GM18870 (cell line): Measurements from ENCODE around the gene OGDH.

Experiments used
- ATAC-seq: cut with Tn5 transposase; IDR thresholded peaks from one replicate; pipeline ENCODE4 v1.9.1; 2021; ENCODE audit warnings: moderate library complexity; ENCODE audit not compliant: unreplicated experiment

The OGDH gene

DNA sequence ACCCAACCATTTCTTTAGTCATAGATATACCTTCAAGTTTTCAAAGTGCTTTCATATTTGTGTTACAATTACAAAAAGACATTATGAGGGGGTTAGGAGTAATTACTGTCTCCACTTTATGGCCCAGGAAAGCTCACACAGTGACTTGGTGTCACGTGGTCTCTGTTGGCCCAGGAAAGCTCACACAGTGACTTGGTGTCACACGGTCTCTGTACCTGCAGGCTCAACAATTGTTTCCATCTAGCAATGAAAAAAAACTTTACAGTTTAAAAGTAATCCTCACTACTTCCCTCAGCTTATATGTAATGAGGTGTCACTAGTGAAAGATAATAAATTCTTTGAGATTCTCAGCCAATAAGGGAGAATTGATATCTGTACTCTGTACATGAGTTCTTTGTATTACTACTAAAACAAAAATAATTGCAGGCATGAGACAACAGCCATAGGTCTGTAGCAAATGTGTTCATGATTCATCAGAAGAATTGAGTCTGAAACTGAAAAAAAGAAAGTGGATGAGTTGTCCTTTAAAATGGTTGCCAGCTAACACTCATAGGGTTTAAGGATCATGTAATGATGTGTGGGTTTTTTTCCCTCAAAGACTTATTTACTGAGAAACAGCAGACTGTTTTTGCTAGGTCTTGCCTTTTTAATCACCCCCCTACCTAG lies 10.9 kb downstream of the OGDH start:
- ATAC-seq = peak; percentile 56

DNA sequence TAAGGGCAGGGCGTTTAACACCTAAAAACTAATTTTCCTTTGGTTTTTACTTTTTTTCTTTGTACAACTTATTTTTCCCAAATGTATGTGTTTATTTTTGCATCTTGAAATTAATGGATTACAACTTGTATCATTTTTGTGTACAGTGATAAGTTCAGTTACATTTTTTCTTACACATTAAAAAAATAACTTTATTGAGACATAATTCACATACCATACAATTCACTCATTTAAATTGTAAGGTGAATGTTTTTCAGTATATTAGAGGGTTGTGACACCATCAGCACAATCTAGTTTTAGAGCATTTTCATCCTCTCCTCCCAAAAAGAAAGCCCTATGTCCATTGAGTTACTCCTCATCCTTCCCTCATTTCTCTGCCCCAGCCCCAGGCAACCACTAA lies 11.6 kb downstream of the OGDH start:
- no peak for ATAC-seq

DNA sequence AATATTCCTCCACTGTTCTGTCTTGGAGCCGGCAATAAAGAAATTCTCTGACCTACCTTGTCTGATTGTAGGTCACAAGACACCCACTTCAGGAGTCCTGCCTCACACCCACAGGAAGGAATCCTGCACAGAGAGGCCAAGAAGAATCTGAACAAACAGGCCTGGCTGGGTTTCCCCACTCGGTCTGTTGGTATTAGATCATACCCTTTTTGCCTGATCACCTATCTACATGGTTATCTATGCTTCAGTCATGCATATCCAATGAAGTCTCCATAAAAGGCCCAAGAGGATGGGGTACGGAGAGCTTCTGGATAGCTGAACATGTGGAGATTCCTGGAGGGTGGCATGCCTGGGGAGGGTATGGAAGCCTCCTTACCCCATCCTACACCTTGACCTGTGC lies 12.3 kb downstream of the OGDH start:
- no peak for ATAC-seq

DNA sequence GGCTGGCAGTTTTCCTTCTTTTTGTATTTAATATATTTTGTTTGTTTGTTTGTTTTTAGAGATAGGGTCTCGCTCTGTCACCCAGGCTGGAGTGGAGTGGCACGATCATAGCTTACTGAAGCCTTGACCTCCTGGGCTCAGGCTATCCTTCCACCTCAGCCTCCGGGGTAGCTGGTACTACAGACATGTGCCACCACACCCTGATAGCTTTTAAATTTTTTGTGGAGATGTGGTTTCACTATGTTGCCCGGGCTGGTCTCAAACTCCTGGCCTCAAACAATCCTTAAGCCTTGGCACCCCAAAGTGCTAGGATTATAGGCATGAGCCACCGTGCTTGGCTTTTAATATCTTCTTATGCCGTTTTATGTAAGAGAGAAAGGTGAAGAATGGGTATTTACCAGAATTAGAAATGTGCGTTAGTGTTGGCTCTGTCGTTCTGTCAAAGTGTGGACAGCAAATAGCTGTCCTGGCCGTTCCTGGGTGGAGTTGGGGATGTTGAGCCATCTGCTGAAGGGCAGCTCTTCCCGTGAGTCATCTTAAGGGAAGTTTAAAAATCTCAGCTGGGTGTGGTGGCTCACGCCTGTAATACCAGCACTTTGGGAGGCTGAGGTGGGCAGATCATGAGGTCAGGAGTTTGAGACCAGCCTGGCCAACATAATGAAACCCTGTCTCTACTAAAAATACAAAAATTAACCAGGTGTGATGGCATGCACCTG lies 14.8 kb downstream of the OGDH start:
- no peak for ATAC-seq

DNA sequence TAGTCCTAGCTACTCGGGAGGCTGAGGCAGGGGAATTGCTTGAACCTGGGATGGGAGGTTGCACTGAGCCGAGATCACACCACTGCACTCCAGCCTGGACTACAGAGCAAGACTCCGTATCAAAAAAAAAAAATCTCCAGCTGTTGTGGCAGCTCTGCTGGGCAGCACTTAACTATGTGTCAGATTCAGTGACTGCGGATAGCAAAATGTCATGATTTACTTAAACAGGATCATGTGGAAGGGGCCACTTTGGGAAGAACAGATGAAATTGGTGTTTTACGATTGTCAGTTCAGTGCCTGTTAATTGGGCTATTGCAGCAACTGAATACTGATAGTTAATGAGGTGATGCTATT lies 15.3 kb downstream of the OGDH start:
- ATAC-seq = no peak

DNA sequence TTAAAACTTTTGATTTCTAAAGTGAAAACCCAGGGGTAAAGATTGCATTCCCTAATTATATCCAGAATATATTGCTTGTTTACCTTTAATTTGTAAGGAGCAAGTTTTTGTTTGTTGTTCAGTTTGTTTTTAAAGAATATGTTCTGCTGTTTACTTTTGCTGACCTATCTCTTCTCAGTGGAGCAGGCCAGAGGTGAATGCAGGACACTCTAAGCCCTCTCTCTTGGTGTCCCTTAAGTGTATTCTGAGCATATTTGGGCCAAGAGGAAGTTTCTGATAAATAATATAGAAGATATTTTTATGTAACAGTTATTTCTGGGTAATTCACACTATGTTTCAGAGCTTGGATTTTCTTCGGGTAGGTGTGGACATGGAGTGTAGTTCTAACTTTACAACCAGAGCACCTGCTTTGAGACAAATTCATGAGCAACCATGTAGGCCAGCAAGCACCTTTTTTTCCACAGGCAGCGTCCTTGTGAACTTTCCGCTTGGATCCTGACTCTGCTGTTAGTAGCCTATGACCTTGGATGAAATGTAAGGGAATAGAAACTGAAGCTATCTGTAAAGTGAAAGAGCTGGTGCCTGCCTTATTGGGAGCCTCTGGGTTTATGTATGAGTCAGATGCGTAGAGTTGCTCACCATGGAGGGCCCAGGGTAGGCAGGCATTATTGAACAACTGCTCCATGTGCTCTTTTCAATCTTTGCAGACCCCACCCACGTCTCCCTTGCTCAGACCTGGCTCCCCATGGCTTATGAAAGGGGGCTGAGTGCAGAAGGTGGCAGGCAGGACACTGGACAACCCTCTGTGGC lies 16.1 kb downstream of the OGDH start:
- ATAC-seq = peak; percentile 66

DNA sequence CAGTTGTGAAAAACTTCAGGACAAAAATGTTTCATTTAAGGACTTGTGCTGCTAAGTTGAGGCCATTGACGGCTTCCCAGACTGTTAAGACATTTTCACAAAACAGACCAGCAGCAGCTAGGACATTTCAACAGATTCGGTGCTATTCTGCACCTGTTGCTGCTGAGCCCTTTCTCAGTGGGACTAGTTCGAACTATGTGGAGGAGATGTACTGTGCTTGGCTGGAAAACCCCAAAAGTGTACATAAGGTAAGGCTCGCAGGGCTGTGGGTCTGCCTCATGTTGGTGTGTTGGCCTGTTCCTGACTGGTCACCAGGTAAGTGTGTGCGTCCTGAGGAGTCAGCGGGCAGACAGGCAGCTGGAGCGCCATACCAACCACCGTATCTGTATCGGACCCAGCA lies 17.9 kb downstream of the OGDH start:
- ATAC-seq = no peak

DNA sequence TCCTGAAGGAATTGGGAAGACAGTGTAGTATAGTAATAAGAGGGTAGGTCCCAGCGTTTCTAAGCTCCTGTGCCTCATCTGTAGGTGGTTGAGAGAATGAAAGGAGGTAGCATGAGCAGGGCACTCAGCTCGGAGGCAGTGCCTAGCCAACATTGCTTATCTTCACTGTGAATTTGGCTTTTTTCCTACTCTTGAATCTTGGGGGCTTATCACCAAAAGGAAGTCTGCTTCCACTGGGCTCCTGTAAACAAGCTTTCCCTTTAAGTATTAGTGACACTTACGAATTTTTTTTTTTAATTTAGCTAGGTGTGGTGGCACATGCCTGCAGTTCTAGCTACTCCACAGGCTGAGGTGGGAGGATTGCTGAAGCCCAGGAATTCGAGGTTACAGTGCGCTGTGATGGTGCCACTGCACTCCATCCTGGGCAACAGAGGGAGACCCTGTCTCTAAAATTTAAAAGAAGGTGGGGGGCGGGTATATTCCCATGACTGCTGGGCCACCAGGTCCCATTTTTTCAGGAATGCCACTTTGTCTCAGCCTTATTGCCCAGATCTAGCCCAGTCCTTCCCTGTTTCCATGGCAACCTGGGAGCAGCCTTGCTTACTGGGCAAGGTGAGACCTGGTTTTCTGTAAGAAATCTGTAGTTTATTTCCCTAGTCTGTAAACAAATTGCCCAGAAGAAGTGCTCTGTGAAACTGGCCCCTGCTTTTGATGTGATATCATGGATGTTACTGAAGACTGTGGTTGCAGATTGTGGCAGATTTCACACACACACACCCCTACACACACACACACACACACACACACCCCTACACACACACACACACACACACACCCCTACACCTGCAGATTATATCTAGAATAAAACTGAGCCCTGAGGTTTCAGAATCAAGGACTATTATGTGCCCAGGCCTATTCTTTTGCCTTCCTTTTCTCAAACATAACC lies 19.4 kb downstream of the OGDH start:
- no peak for ATAC-seq

DNA sequence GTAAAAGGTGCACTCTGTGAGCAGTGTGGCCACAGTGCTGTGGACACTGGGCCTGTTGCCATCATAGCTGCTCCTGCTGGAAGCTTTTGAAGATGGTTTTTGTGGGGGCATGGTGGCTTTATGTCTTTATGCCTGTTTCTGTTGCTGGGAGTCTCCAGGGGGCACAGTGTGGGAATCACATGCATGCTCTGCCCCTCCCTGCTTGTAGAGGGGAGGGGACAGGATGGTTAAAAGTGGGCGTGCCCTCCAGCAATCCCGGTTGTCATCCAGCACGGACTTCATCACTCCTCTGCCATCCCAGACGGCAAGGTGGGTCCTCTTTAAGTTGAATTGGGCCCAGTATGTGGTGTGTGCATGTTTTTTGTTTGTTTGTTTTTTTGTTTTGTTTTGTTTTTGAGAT lies 20.2 kb downstream of the OGDH start:
- no peak for ATAC-seq

DNA sequence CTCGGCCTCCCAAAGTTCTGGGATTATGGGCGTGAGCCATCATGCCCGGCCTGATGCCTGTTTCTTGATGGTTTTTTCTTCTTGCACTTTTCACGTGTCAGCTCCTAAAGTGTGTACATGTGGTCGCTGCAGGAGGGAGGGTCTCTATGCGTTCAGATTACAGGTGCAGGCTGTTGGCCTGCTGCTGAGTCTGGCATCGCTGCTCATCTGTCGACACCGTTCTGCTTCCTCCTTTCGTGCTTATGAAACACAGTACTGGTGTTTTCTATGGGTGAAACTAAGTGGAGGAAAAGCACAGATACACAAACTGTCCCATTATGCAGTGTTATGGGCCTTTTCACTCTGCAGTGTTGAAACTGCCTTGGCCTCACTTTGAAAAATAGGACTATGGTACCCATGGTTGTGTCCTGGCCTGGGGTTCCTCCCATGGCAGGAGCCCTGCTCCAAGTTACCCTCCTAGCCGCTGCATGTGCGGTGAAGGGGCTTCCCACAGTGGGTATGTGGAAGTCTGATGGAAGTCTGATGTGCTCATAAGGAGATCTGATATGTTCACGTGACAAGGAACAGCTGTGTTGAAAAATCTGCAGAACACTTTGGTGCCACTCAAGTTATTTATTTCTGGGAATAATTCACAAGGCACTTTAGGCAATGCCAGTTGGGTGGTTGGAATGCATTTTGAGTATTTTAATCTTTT lies 23.5 kb downstream of the OGDH start:
- no peak for ATAC-seq

DNA sequence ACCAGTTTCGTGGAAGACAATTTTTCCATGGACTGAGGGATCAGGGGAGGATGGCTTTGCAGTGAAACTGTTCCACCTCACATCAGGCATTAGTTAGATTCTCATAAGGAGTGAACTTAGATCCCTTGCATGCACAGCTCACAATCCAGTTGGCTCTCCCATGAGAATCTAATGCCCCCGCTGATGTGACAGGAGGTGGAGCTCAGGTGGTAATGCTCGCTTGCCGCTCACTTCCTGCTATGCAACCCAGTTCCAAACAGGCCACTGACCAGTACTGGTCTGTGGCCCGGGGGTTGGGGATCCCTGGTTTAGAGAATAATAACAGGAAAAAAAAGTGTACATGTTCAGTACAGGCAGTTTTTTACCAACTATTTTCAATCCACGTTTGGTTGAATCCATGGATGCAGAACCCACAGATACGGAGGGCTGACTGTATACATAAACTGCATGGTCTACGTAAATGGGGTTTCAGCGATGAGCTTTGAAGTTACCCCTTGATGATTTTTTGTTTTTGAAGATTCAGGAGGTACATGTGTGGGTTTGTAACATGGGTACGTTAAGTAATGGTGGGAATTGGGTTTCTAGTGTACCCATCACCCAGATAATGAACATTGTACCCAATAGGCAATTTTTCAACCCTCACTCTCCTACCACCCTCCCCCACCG lies 24.5 kb downstream of the OGDH start:
- ATAC-seq = no peak

DNA sequence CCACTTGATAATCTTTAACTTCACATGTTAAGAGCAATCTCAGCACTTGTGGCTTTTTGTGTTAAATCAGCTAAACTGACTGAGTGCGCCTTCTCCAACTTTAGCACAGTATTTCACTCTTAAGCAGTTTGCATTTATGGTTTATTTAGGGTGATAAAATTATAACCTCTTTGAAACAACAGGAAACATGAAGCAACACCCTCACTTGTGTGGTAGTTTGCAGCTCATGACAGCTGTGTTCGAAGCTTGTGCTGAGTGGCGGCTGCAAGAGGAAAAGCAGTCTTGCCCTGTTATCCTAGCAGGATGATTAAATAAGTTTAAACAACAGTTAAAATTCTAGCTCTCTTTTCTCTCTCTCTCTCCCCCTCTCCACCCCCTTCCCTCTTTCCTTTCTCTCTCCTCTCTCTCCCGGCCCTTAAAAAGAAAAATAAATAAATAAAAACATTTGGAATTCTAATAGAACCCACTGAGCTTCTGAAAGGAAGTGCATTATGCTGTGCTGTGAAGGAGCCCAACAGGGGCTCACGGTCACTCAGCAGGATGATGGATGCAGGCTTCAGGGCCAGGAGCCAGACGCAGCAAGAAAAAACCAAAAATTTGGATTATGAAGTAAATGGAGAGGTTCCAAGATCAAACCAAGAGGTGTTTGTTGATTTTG lies 25.2 kb downstream of the OGDH start:
- ATAC-seq = no peak

DNA sequence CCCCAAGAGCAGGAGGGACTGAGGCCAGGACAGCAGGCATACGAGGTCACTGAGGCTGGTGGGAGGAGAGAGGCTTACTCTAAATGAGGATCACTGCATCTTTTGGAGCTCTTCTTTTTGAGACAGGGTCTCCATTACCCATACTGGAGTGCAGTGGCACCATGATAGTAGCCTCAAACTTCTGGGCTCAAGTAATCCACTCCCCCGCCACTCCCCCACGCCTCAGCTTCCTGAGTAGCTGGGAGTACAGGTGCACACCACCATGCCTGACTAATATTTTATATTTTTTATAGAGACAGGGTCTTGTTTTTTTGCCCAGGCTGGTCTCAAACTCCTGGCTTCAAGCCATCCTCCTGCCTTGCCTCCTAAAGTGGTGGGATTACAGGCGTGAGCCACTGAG lies 25.8 kb downstream of the OGDH start:
- no peak for ATAC-seq

DNA sequence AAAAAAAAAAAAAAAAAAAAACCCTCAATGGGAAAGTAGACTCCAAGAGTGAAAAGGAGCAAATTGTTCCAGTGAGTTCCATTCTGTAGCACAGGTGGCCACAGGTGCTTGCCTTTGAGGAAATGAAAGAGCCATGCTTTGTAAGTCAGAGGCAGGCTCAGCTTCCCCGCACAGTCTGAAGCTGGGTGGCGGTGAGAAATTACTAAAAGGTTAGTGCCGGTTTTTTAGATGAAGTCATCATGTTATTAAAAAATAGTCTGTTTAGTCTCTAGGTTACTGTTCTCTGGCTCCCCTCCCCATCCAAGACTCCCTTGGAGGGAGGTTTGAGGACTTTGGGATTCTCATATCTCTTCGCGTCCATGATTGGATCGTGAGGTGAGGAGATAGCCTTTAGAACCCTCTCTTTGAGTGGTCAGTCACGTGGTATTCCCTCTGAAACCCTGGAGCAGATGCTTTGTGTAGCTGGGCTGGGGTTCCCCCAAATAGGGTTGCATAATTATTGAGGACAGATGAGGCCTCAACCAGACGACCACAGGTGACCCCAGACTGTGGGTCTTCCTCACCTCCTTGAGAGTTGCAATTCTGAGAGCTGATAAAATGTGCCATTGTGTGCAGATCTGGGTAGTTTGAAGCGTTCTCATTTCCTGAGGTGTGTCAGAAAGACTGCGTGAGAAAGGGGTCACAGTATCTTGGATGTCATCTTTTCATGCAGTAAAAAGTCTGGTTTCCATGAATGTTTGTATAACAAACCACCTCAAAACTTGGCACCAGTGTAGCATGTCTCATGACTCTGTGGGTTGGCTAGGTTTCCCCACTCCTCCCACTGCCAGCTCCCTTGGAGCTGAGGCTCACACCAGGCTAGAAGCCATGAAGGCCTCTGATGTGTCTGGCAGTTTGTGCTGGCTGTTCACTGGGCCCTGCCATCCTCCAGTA lies 27.1 kb downstream of the OGDH start:
- ATAC-seq = peak; percentile 51

DNA sequence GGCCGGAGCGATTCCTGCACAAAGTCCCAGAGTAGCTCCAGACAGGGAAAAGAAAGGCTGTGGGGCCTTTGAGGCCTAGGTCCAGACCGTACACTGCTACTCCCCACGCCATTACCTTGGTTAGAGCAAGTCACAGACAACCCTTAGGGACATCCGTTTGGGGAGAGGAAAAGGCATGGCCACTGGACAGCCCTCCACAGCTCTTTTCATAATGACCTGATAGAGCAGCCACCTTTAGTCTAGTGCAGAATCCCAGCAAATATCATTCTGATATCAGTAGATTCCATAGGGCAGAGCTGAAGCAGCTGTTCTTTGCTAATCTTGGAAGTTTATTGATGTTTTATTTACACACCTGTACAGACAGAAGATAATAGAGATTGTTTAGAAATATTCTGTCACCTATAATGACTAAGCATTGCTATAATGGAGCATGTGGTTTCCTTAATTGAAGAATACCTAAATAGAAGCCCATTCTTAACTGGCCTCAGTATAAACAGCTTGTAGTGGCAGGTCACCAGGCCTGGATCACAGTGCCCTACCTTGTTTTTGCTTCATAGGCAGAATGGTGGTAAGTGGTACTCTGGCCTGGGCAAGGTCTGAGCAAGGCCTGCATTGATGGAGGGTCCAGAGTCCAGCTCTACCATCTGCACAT lies 27.9 kb downstream of the OGDH start:
- no peak for ATAC-seq

DNA sequence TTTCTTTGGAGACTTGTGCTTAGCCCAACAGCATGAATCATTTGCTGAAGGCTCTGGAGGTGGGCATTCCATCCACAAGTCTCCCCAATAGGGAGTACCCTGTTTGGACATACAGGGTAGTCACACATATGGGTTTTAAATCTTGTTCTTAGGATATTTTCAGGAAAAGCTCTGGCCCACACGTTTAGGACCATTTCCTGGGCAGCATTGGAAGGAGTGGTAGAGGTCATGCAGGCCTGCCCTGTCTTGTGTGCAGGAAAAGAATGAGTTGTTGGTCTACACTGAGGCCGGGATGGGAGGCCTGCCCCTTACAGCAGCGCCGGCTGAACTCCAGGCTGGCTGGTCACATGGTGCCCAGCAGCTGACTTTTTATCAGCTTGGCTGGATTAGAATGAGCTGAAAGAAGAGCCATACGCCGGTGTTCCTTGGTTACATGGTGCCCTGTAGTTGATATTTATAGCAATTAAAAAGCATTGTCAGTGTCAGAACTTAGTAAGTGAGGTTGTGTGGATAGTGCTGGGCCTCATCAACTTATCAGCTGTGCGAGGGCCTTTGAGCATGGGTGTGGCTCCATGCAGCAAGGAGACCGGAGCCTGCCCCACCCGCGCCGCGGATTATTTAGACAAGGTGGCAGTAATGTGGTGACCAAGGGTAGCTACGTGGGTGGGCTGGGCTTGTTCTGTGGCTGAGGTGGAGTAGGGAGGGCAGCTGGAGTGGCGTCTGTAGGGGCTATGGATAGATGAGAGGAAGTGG lies 28.6 kb downstream of the OGDH start:
- no peak for ATAC-seq

DNA sequence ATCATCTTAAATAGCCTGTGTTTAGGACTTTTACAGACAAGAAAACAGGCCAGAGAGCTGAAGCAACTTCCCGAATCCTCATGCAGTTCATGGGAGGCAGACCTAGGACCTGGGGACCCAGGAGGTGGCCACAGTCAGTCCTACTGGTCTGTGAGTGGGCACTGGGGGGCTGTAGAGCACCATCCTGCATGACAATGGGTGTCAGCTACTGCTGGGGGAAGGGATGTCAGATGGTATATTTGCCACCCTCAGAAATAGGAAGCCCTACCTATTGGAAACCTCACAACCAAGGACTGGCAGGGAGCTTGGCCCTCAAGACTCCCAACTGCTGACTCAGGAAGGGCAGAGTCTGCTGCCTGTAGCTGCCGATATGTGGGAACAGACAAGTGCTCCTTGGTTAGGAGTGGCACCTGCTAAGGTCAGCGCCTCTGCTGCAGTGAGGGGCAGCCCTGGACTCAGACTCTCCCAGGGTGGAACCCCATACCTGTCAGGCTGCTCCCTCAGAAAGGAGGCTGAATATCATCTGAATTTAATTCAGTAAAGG lies 29.7 kb downstream of the OGDH start:
- ATAC-seq = no peak
